ENCODE data around the gene KBTBD4.
"Not testable (repeated sequence)": the region's sequence is repeated elsewhere in the genome, so short reads cannot be mapped to it uniquely, and the experiment has no call there.

DNA sequence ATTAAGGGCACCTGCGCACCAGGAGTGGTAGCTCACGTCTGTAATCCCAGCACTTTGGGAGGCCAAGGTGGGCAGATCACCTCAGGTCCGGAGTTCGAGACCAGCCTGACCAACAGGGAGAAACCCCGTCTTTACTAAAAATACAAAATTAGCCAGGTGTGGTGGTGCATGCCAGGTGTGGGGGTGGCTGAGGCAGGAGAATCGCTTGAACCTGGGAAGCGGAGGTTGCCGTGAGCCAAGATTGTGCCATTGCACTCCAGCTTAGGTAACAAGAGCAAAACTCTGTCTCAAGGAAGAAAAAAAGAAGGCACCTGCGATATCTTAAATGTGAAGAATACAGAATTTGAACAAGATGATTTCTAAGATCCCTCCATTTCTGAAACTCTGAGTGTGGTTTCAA lies 52.7 kb downstream of the KBTBD4 start:
- TF ChIP-seq, protein P1, sequence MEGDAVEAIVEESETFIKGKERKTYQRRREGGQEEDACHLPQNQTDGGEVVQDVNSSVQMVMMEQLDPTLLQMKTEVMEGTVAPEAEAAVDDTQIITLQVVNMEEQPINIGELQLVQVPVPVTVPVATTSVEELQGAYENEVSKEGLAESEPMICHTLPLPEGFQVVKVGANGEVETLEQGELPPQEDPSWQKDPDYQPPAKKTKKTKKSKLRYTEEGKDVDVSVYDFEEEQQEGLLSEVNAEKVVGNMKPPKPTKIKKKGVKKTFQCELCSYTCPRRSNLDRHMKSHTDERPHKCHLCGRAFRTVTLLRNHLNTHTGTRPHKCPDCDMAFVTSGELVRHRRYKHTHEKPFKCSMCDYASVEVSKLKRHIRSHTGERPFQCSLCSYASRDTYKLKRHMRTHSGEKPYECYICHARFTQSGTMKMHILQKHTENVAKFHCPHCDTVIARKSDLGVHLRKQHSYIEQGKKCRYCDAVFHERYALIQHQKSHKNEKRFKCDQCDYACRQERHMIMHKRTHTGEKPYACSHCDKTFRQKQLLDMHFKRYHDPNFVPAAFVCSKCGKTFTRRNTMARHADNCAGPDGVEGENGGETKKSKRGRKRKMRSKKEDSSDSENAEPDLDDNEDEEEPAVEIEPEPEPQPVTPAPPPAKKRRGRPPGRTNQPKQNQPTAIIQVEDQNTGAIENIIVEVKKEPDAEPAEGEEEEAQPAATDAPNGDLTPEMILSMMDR (IDR thresholded peaks at IDR 0.05): not testable (repeated sequence)
- not testable (repeated sequence) for TF ChIP-seq POLR2A, EP300 (IDR thresholded peaks at IDR 0.05)

Data from sigmoid colon (tissue), 4 donors.